IMR-90 (cell line): Measurements from ENCODE around the gene TRPM3. TPM values are rescaled to one million over a fixed set of nuclear protein-coding genes. Genes with fewer than 3 reads are reported as not detected.

ENCODE experiments used
- ATAC-seq: fragments of 200-7000 bp; cut with Tn5 transposase; 2 replicates; pipeline ENCODE4 v1.9.1; 2020; ENCODE audit warnings: low read depth, mild to moderate bottlenecking, moderate library complexity
- BruUV-seq: library from RNA; stranded (reverse); fragments of 400-500 nt; replicated peaks from 2 replicates; lab custom pipeline; 2021; lab: Mats Ljungman, UMichigan
- CTCF ChIA-PET: fragments of 300-600 bp; formaldehyde crosslinking; extraction: SDS; loops from one replicate; lab custom pipeline; 2021; ENCODE audit warnings: antibody characterized with exemption; lab: Yijun Ruan, JAX
- POLR2A ChIA-PET: fragments of 300-600 bp; sonication (Branson Sonifier 250); formaldehyde crosslinking; loops from one replicate; lab custom pipeline; 2022; ENCODE audit warnings: antibody characterized with exemption; ENCODE audit not compliant: unreplicated experiment; lab: Charles Lee
- DNase-seq: peaks from one replicate; pipeline ENCODE4 v3.0.0; 2013
- H2AFZ ChIP-seq: replicated peaks from 2 replicates; pipeline ENCODE3; 2013; ENCODE audit warnings: low read length, mild to moderate bottlenecking; ENCODE audit not compliant: poor library complexity
- H2AK5ac ChIP-seq: 2 replicates; pipeline ENCODE4 v1.6.1; 2013; ENCODE audit warnings: low read depth, low read length, inconsistent platforms
- H2AK9ac ChIP-seq: replicated peaks from 2 replicates; pipeline ENCODE3; 2013; ENCODE audit warnings: mild to moderate bottlenecking, low read depth, low read length, moderate library complexity; ENCODE audit not compliant: poor library complexity
- H2BK120ac ChIP-seq: 2 replicates; pipeline ENCODE4 v1.6.1; 2013; ENCODE audit warnings: low read depth, low read length, inconsistent platforms
- H2BK15ac ChIP-seq: 3 replicates; pipeline ENCODE4 v1.6.1; 2013; ENCODE audit warnings: low read depth, low read length, inconsistent platforms
- H2BK20ac ChIP-seq: 2 replicates; pipeline ENCODE4 v1.6.1; 2013; ENCODE audit warnings: low read depth, mild to moderate bottlenecking, inconsistent platforms, low read length, moderate library complexity
- H2BK5ac ChIP-seq: 2 replicates; pipeline ENCODE4 v1.6.1; 2013; ENCODE audit warnings: mild to moderate bottlenecking, low read depth, low read length, inconsistent platforms; ENCODE audit not compliant: poor library complexity, severe bottlenecking
- H3K14ac ChIP-seq: replicated peaks from 2 replicates; pipeline ENCODE4 v1.6.1; 2013; ENCODE audit warnings: low read depth, low read length, inconsistent platforms
- H3K18ac ChIP-seq: 2 replicates; pipeline ENCODE4 v1.6.1; 2013; ENCODE audit warnings: low read depth, low read length, control low read depth
- H3K23ac ChIP-seq: 2 replicates; pipeline ENCODE4 v1.6.1; 2013; ENCODE audit warnings: low read depth, low read length, inconsistent platforms
- H3K27ac ChIP-seq: 2 replicates; pipeline ENCODE4 v1.5.1; 2013; ENCODE audit warnings: mild to moderate bottlenecking, control low read depth, low read length; ENCODE audit not compliant: insufficient read depth
- H3K27me3 ChIP-seq: 2 replicates; pipeline ENCODE4 v1.6.1; 2013; ENCODE audit warnings: low read length; ENCODE audit not compliant: control insufficient read depth, insufficient read depth
- H3K36me3 ChIP-seq: 2 replicates; pipeline ENCODE4 v1.6.1; 2013; ENCODE audit warnings: low read length, mixed read lengths; ENCODE audit not compliant: control insufficient read depth, insufficient read depth
- H3K4ac ChIP-seq: 2 replicates; pipeline ENCODE4 v1.6.1; 2013; ENCODE audit warnings: low read depth, low read length, inconsistent platforms
- H3K4me1 ChIP-seq: 2 replicates; pipeline ENCODE4 v1.6.1; 2013; ENCODE audit warnings: low read length, mixed read lengths; ENCODE audit not compliant: control insufficient read depth, insufficient read depth
- H3K4me2 ChIP-seq: 2 replicates; pipeline ENCODE4 v1.6.1; 2013; ENCODE audit warnings: low read depth, mild to moderate bottlenecking, control low read depth, low read length, moderate library complexity
- H3K4me3 ChIP-seq: 2 replicates; pipeline ENCODE4 v1.5.1; 2013; ENCODE audit warnings: low read depth, mild to moderate bottlenecking, control low read depth, low read length, moderate library complexity; ENCODE audit not compliant: insufficient read depth
- H3K56ac ChIP-seq: 2 replicates; pipeline ENCODE4 v1.6.1; 2013; ENCODE audit warnings: low read length, inconsistent platforms; ENCODE audit not compliant: insufficient read depth; ENCODE audit errors: extremely low read depth
- H3K79me1 ChIP-seq, 2 experiments: 2 replicates each; pipeline ENCODE4 v1.6.1; 2013; ENCODE audit warnings: low read length in 2 of 2, inconsistent platforms in 1 of 2, low read depth in 1 of 2
- H3K9ac ChIP-seq: 2 replicates; pipeline ENCODE4 v1.6.1; 2013; ENCODE audit warnings: low read depth, low read length, control low read depth
- H3K9me1 ChIP-seq: 2 replicates; pipeline ENCODE4 v1.6.1; 2013; ENCODE audit warnings: low read length, inconsistent platforms; ENCODE audit not compliant: insufficient read depth
- H3K9me3 ChIP-seq: 2 replicates; pipeline ENCODE4 v1.6.1; 2013; ENCODE audit warnings: low read length; ENCODE audit not compliant: control insufficient read depth, insufficient read depth
- H4K20me1 ChIP-seq: 2 replicates; pipeline ENCODE4 v1.6.1; 2013; ENCODE audit warnings: low read length, inconsistent platforms; ENCODE audit not compliant: insufficient read depth
- H4K5ac ChIP-seq: 2 replicates; pipeline ENCODE4 v1.6.1; 2013; ENCODE audit warnings: mild to moderate bottlenecking, low read depth, low read length, control low read depth
- H4K8ac ChIP-seq, 2 experiments: 2 replicates each; pipeline ENCODE4 v1.6.1; 2013; ENCODE audit warnings: low read depth in 2 of 2, low read length in 2 of 2, control low read depth in 1 of 2, inconsistent platforms in 1 of 2
- H4K91ac ChIP-seq: 2 replicates; pipeline ENCODE4 v1.6.1; 2013; ENCODE audit warnings: low read depth, low read length, inconsistent platforms; ENCODE audit not compliant: insufficient read depth
- BHLHE40 ChIP-seq: fragments of 150-350 bp; IDR thresholded peaks from 2 replicates; pipeline ENCODE4 v1.6.1; 2016; ENCODE audit warnings: mild to moderate bottlenecking, low read depth, low read length
- MAFK ChIP-seq: IDR thresholded peaks from 2 replicates; pipeline ENCODE4 v1.6.1; 2012; ENCODE audit warnings: low read depth, low read length, improper control_type of control experiment
- NFE2L2 ChIP-seq: fragments of 150-350 bp; IDR thresholded peaks from 2 replicates; pipeline ENCODE4 v1.6.1; 2016; ENCODE audit warnings: low read depth, mild to moderate bottlenecking, low read length
- RAD21 ChIP-seq: IDR thresholded peaks from 2 replicates; pipeline ENCODE4 v1.6.1; 2012; ENCODE audit warnings: low read length, improper control_type of control experiment
- WGBS, 2 experiments: methylation state at CpG; one replicate each; pipeline versions ENCODE4 v1.1.5 to v1.1.7; 2013; ENCODE audit warnings: missing lambda C conversion rate in 2 of 2; ENCODE audit not compliant: insufficient read length in 1 of 2; ENCODE audit errors: extremely low coverage in 2 of 2; 5-methylcytosine and 5-hydroxymethylcytosine counted together
- dilution Hi-C: fragments of 300-500 bp; cut with HindIII; formaldehyde crosslinking; loops from one replicate; pipeline ENCODE4 v1.14.3; 2018; ENCODE audit warnings: low sequenced_read_pairs; ENCODE audit not compliant: unreplicated experiment
- in situ Hi-C: fragments of 300-500 bp; cut with MboI; formaldehyde crosslinking; loops from 3 replicates; pipeline ENCODE4 v1.14.3; 2019; ENCODE audit warnings: low sequenced_read_pairs, inconsistent platforms, mixed read lengths
- intact Hi-C: fragments of 100-400 bp; cut with micrococcal nuclease; formaldehyde crosslinking; loops from 2 replicates; pipeline ENCODE4 v1.10.0; 2022
- polyA plus RNA-seq, 3 experiments: library from polyadenylated mRNA; depleted of rRNA; stranded (reverse); fragments of >200 nt; gene quantifications; 2 replicates each; pipeline ENCODE4 v1.2.3, GENCODE V29; 2012; ENCODE audit warnings: low replicate concordance in 1 of 3
- total RNA-seq: library from RNA; depleted of rRNA; stranded (reverse); fragments of >200 nt; gene quantifications from 2 replicates; pipeline ENCODE4 v1.2.3, GENCODE V29; 2012
- TF ChIP-seq, protein P1 (sequence below): fragments of 150-350 bp; IDR thresholded peaks from 2 replicates; pipeline ENCODE4 v1.6.1; 2016; ENCODE audit warnings: low read depth, mild to moderate bottlenecking, low read length, moderate library complexity, borderline replicate concordance

TRPM3 gene
- total and polyA plus RNA-seq, 2 of the 4 experiments (the other 2 are of a cell fraction) = not detected

DNA sequence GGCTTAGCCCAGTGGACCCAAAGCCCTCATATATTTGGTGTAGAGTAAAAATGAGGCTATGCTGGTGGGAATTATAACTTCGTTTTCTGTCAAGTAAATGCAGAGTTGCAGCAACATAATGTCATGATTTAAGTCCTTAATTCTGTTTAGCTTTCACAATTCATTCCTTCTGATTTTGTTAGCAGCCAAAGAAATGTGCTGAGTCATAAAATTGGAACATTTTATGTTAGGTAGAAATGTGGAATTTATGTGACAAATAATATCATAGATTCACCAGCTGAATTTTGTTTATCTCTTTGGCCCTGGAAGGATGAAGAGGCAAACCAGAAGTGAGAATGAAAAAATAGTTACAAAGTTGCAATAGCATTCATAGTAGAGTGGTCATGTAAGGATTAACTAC, 247.0 kb downstream of the TRPM3 start:
- intact Hi-C loops (no loop called here), dilution Hi-C loops (no loop called here), in situ Hi-C loops (no loop called here)
- Histone ChIP-seq H3K56ac (no peak overlapping the region), H4K5ac (no peak overlapping the region), H3K9me1 (no peaks in the 10 kb centered on the region), H3K14ac (no peak overlapping the region), H2BK120ac (no peak overlapping the region), H4K20me1 (no peaks in the 10 kb centered on the region), H2BK5ac (no peak overlapping the region), H3K4me1 (no peaks in the 10 kb centered on the region), H3K27me3 (peaks cover 2% of the 10 kb centered on the region; the same call in 1 of the 2 replicates), H2AK9ac (no peak overlapping the region), H3K4me2 (no peak overlapping the region), H2BK20ac (no peak overlapping the region), H3K9ac (no peak overlapping the region), H3K4ac (no peak overlapping the region), H2AK5ac (no peak overlapping the region), H3K79me1 (no peaks in the 10 kb centered on the region), H2AFZ (no peak overlapping the region), H3K4me3 (no peak overlapping the region), H3K27ac (no peak overlapping the region), H3K36me3 (no peaks in the 10 kb centered on the region), H4K91ac (no peak overlapping the region), H3K23ac (no peak overlapping the region), H4K8ac (no peak overlapping the region), H3K9me3 (no peaks in the 10 kb centered on the region), H2BK15ac (no peak overlapping the region), H3K18ac (no peak overlapping the region)
- DNase-seq (no peak), ATAC-seq (no peak)
- TF ChIP-seq BHLHE40 (no peak), MAFK (peak; percentile 73), NFE2L2 (peak; percentile 84), RAD21 (no peak)
- TF ChIP-seq, protein P1, sequence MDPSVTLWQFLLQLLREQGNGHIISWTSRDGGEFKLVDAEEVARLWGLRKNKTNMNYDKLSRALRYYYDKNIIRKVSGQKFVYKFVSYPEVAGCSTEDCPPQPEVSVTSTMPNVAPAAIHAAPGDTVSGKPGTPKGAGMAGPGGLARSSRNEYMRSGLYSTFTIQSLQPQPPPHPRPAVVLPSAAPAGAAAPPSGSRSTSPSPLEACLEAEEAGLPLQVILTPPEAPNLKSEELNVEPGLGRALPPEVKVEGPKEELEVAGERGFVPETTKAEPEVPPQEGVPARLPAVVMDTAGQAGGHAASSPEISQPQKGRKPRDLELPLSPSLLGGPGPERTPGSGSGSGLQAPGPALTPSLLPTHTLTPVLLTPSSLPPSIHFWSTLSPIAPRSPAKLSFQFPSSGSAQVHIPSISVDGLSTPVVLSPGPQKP = no peak
- ChIA-PET CTCF (no interaction called here), POLR2A (no interaction called here)
- no CpG with 5 or more reads among the region's 1 CpG for WGBS, 2 experiments
- no TSS peak for BruUV-seq
